Measurements from ENCODE around the gene ATRNL1.
"Not testable (repeated sequence)": the region's sequence is repeated elsewhere in the genome, so short reads cannot be mapped to it uniquely, and the experiment has no call there.

Gene ATRNL1

GRCh38 chr10:115207276-115207675, 114.1 kb downstream of the ATRNL1 start:
- not testable (repeated sequence) for DNase-seq (ENCODE audit: low read depth, low spot score)

DNA sequence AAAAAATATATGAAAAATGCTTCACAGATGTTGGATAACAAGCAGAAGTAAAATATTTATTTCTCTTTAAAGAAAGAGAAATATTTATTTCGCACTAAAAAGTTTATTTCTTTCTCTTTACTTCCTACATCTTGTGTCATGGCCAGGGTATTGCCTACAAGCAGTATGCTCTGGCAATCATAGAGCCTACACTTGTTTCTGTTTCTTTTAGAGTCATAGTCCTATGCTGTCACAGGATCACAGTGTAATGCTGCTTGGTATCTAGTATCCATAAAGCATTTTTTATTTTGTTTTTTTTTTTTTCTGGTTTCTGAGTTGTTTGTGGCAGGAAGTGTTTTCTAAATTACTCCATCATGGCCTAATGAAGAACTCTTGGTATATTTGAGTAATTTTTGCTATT, 116.0 kb downstream of the ATRNL1 start:
- no peak for DNase-seq (ENCODE audit: low read depth, low spot score)

- no peak for DNase-seq (ENCODE audit: low read depth, low spot score)
These were observed 121.7 kb downstream of the ATRNL1 start for GRCh38 chr10:115214829-115215228.

GRCh38 chr10:115219203-115219602, 126.0 kb downstream of the ATRNL1 start:
- DNase-seq (ENCODE audit: low read depth, low spot score): no peak

DNA sequence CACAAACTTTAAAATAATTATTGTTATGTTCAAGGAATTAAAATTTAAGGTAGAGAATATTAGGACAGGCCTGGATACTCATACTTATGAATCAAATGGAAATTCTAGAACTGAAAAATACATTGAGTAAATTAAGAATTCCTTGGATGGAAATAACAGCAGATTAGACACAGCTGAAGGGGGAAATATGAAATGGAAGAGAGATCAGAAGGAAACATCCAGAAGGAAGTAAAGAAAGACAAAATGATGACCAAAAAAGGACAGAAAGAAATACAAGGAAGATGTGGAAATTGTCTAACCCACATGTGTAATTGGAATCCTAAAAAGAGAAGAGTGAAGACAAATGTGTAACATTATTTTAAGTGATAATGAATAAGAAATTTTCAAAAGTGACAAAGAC, 128.9 kb downstream of the ATRNL1 start:
- DNase-seq (ENCODE audit: low read depth, low spot score): no peak

- DNase-seq (ENCODE audit: low read depth, low spot score): no peak
These were observed 146.6 kb downstream of the ATRNL1 start for GRCh38 chr10:115239761-115240160.

DNA sequence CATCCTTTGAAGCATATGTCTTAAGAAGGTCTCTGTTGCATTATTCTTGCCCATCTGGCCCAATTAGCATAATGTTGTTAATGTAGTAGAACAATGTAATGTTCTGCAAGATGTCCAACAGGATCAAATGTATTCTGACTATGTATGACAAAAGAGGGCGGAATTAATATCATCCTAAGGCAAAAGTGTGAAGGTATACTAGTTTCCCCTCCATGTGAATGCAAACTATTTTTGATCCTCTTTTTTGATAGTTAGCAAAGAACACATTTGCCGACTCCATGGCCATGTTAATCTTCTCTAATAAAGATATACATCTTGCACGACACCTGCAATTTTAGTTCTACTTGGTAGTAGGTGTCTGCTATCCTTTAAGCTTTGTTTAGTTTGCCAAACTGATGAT, 157.6 kb downstream of the ATRNL1 start:
- DNase-seq (ENCODE audit: low read depth, low spot score): no peak

- not testable (repeated sequence) for DNase-seq (ENCODE audit: low read depth, low spot score)
These were observed 160.6 kb downstream of the ATRNL1 start for GRCh38 chr10:115253765-115254164.

DNA sequence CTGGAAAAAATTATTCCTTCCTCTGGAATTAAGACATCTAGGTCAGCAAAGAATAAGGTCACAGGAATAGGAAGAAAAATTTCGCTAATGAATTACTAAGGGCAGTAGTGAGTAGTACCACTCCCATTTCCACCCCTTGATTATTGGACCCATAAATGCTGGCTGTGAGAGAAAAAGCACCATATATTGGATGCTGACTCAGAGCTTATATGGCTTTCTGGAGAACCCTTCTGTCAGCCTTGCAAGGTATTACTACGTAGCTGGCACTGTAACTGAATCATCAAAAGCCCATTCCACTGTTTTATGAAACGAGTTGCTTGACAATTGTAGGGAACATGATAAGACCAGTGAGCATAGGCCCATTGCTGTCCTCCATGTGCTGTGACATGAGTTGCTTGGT, 179.3 kb downstream of the ATRNL1 start:
- no peak for DNase-seq (ENCODE audit: low read depth, low spot score)

- DNase-seq (ENCODE audit: low read depth, low spot score): no peak
These were observed 185.1 kb downstream of the ATRNL1 start for GRCh38 chr10:115278294-115278693.

GRCh38 chr10:115295213-115295805, 202.1 kb downstream of the ATRNL1 start:
- peak; percentile 64 for DNase-seq (ENCODE audit: low read depth, low spot score)

- no peak for DNase-seq (ENCODE audit: low read depth, low spot score)
These were observed 206.9 kb downstream of the ATRNL1 start for GRCh38 chr10:115300080-115300479.

DNA sequence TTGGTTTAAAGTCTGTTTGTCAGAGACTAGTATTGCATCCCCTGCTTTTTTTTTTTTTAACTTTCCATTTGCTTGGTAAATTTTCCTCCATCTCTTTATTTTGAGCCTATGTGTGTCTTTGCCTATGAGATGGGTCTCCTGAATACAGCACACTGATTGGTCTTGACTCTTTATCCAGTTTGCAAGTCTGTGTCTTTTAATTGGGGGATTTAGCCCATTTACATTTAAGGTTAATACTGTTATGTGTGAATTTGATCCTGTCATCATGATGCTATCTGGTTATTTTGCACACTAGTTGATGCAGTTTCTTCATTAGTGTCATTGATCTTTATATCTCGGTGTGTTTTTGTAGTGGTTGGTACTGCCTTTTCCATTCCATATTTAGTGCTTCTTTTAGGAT, 226.5 kb downstream of the ATRNL1 start:
- DNase-seq (ENCODE audit: low read depth, low spot score): not testable (repeated sequence)

DNA sequence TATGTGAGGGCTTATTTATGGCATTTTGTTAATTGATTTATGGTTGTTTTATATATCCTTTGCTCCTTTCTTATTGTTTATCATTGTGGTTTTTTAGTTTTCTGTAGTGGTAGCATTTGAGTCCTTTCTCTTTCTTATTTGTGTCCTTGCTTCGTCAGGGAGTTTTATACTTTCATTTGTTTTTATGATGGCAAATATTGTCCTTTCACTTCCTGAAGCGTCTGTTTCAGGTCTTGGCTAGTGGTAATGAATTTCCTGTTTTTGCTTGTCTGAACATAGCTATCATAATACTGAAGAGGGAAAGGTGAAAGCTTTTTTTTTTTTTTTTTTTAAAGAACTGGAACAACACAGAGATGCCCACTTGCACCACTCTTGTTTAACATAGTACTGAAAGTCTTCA, 228.2 kb downstream of the ATRNL1 start:
- DNase-seq (ENCODE audit: low read depth, low spot score): no peak

- DNase-seq (ENCODE audit: low read depth, low spot score): no peak
These were observed 235.2 kb downstream of the ATRNL1 start for GRCh38 chr10:115328331-115328730.

DNA sequence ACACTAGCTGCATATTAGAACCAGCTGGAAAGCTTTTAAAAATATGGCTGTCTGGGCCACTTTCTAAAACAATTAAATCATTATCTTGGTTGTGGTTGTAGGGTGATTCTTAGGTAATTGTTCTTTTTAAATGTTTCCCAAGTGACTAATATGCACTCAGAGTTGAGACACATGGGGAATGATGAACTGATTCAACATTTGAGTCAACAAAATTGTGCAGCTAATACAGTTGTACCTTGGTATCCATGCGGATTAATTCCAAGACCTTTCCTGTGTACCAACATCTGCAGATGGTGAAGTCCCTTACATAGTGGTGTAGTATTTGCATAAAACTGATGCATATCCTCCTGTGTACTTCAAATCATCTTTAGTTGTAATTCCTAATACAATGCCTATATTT, 242.2 kb downstream of the ATRNL1 start:
- DNase-seq (ENCODE audit: low read depth, low spot score): no peak

GRCh38 chr10:115355162-115355760, 262.1 kb downstream of the ATRNL1 start:
- DNase-seq (ENCODE audit: low read depth, low spot score): peak; percentile 46

GRCh38 chr10:115367920-115368319, 274.8 kb downstream of the ATRNL1 start:
- DNase-seq (ENCODE audit: low read depth, low spot score): not testable (repeated sequence)

DNA sequence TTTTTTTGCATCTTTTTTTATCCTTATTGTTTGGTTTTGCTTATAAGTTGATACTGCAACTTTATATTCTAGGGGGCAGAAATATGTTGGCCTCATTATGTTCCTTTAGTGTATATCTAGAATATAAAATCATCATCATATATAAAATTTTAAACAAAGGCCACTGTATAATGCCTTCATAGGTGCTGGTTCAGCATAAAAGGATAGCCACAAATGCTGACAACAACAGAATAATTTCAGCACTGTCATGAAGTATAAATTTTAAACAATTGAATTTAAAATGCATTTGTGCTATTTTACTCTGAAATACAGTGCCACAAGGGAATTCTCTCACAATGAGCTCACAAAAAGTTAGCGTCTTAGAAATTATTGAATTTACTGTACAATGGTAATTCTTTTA, 285.9 kb downstream of the ATRNL1 start:
- DNase-seq (ENCODE audit: low read depth, low spot score): no peak

DNA sequence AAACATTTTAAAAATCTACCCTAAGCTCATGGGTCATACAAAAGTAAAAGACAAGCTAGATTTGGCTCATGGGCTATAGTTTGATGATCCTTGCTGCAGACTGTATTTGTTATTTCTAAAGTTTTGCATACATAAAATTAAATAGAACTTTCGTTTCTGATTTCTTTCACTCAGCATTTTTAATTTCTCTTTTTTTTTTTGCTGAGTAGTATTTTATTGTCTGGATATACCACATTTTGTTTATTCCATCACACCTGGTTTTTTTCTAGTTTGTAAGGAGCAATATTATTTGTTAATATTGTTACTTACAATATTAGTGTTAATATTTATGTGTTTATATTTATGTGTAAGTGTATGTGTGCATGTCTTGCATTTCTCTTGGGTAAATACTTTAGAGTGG, 291.5 kb downstream of the ATRNL1 start:
- DNase-seq (ENCODE audit: low read depth, low spot score): no peak

DNA sequence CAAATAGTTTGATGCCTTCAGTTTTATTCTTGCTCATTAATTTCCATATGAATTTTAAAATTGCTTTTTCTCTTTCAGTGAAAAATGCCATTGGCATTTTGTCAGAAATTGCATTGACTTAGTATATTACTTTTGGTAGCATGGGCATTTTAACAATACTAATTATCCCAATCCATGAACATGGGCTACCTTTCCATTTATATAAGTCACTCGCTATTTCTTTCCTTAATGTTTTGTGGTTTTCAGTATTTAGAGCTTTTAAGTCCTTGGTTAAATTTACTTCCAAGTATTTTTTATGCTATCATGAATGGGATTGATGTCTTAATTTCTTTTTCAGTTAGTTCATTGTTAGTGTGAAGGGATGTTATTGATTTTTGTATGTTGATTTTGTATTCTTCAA, 297.4 kb downstream of the ATRNL1 start:
- no peak for DNase-seq (ENCODE audit: low read depth, low spot score)

DNA sequence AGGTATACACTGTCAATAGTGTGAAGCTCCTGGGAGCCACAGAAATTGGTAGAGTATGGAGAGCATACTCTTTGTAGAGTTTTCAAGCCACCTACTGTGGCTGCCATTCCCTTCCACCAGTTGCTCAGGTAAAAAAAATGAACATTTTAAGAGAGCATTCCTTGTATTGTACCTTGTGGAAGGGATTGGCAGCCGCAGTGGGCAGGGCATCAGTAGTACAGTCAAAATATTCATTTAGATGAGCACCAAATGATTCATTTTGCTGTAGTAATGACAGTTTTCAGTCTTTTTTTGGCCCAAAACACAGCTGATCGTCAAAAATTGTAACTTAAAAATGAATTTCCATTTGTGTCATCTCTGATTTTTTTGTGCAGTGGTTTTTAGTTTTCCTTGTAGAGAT, 304.9 kb downstream of the ATRNL1 start:
- no peak for DNase-seq (ENCODE audit: low read depth, low spot score)

- no peak for DNase-seq (ENCODE audit: low read depth, low spot score)
These were observed 309.5 kb downstream of the ATRNL1 start for GRCh38 chr10:115402699-115403098.

- DNase-seq (ENCODE audit: low read depth, low spot score): not testable (repeated sequence)
These were observed 312.7 kb downstream of the ATRNL1 start for GRCh38 chr10:115405838-115406237.

Measured in ELF-1 (cell line).